ES-I3 (cell line): ENCODE results near the gene TOM1L2.

Experiments
- H3K36me3 ChIP-seq: 2 replicates; pipeline ENCODE4 v1.6.1; 2013; ENCODE audit warnings: mild to moderate bottlenecking, low read length, control low read depth, moderate library complexity; ENCODE audit not compliant: insufficient read depth
- H3K4me1 ChIP-seq: 2 replicates; pipeline ENCODE4 v1.6.1; 2013; ENCODE audit warnings: mild to moderate bottlenecking, control low read depth, low read length; ENCODE audit not compliant: insufficient read depth
- H3K9ac ChIP-seq: 2 replicates; pipeline ENCODE4 v1.6.1; 2013; ENCODE audit warnings: low read depth, mild to moderate bottlenecking, low read length, moderate library complexity
- H3K9me3 ChIP-seq: 2 replicates; pipeline ENCODE4 v1.6.1; 2013; ENCODE audit warnings: mild to moderate bottlenecking, low read length, moderate library complexity; ENCODE audit not compliant: control insufficient read depth, insufficient read depth

Gene TOM1L2

GRCh38 chr17:17832032-17832363 is 140.2 kb downstream of the TOM1L2 start:
- Histone ChIP-seq H3K9me3 (no peaks in the 10 kb centered on the region), H3K36me3 (no peaks in the 10 kb centered on the region), H3K9ac (no peak overlapping the region), H3K4me1 (peaks cover 7% of the 10 kb centered on the region)

DNA sequence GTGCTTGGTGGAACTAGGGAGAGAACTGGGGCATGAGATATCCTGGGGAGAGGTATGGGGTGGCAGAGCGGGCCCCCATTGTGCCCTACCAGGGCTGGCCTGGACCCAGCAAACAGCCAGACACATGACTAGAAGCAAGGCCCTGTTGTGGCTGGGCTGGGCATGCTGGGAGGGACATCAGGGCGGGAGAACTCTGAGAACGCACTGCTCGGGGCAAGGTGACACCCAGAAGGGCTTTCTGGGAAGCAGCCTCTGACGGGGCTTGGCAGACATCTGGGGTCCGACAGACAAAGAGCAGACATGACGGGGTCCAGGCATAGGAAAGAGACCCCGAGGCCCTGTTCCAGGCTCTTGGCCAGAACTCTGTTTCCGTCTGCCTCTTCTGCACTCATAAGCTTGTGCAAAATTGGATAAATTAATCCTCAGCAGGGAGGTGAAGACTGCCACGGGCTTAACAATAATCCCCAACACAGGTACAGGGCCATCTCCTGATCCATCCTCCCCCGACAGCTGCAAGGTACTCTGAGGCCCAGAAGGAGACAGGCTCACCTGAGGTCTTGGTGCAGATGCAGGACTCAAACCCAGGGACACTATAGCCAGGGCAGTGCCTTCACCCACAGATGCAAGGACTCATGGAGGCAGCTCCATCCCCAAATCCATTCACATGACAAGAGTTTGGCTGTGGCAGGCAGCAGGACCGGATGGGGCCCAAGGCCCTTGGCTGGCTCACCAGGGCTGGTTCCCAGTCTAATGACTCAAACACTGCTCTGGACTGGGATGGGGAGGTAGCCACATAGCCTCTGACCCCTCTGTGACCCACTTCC is 140.8 kb downstream of the TOM1L2 start:
- no peaks in the 10 kb centered on the region for H3K9me3 ChIP-seq
- H3K4me1 ChIP-seq: peaks cover 7% of the 10 kb centered on the region
- no peak overlapping the region for H3K9ac ChIP-seq

DNA sequence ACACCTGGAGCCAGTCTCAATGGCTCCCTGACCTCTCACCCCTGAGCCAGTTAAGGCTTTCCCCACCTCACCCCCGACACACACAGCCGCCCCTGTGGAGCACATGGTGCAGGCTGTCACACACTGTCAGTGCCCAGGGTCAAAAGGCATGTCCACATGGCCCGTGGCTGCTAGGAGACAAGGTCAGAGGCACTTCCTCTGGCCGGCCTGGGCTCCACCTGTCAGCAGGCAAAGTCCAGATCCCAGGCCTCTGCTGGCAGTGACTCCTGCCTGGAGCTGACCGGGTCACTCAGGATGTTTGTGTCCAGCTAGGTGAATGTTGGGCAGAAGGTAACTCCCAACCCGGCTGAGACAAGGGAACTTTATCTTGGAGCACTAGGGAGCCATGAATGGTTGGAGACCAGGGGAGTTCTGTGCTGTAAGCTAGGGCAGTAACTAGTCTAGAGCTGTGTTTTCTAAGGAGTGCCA is 141.4 kb downstream of the TOM1L2 start:
- Histone ChIP-seq H3K9ac (no peak overlapping the region), H3K4me1 (peaks cover 8% of the 10 kb centered on the region), H3K36me3 (no peaks in the 10 kb centered on the region), H3K9me3 (no peaks in the 10 kb centered on the region)

More for the DNA sequence above, 140.8 kb downstream of the TOM1L2 start:
- no peaks in the 10 kb centered on the region for H3K36me3 ChIP-seq

GRCh38 chr17:17830269-17830567 is 142.0 kb downstream of the TOM1L2 start:
- H3K36me3 ChIP-seq: no peaks in the 10 kb centered on the region
- H3K4me1 ChIP-seq: peaks cover 6% of the 10 kb centered on the region
- H3K9ac ChIP-seq: no peak overlapping the region
- H3K9me3 ChIP-seq: no peaks in the 10 kb centered on the region

DNA sequence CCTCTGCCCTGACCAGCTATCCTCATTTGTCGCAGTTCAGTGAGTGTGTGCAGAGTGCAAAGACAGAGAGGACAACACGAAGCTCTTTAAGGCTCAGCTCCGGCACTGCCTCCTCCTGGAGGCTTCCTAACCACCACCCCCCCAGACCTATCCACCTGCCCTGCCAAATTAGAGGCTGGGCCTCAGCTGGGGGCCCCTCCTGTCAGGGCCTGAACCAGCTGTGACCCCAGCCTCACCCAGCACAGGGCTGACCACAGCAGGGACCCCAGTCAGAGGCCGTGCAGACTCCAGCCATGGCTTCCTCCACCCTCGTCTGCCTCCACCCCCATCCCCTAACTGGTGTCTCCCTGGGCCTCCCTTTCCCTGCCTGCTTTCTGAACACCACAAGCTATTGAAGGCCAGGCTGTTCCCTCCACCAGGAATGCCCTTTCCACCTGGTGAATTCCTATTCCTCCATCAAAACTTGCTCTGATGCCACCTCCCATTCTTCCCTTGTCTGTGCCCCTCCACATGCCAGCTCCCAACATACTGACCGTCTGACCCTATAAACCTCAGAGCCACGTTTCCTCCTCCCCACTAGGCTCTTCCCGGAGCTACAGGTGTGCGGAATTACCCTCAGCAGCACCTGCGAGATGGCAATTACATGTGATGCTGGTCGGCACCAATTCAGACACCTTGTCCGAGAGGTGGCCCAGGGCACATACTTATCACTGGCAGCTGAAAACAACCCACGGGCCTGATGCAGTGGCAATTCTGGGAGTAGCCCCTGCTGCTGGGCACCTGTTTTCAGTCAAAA is 144.2 kb downstream of the TOM1L2 start:
- no peaks in the 10 kb centered on the region for H3K36me3 ChIP-seq
- H3K9me3 ChIP-seq: no peaks in the 10 kb centered on the region
- peaks cover 19% of the 10 kb centered on the region for H3K4me1 ChIP-seq
- no peak overlapping the region for H3K9ac ChIP-seq

GRCh38 chr17:17826942-17827785 is 145.0 kb downstream of the TOM1L2 start:
- H3K9ac ChIP-seq: no peak overlapping the region
- no peaks in the 10 kb centered on the region for H3K36me3 ChIP-seq

DNA sequence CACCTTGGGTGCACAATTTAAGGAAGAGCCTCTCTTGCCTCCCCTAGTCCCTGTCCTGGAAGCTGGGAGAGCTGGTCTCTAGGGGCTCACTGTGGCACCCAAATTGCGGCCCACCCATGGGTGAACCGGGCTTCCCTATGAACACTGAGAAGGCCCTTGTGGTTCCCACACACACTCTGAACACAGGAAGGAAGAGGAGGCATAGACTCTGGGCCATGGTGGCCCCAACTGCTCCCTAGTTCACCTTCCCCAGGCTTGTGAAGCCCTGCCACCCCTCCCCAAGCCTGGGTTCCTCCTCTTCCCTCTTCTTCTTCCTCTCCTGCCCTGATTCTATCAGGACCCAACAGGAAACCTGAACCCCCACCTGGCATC is 145.9 kb downstream of the TOM1L2 start:
- Histone ChIP-seq H3K9ac (no peak overlapping the region), H3K36me3 (no peaks in the 10 kb centered on the region), H3K4me1 (peaks cover 23% of the 10 kb centered on the region), H3K9me3 (no peaks in the 10 kb centered on the region)

More at GRCh38 chr17:17826942-17827785, 145.0 kb downstream of the TOM1L2 start:
- peaks cover 23% of the 10 kb centered on the region for H3K4me1 ChIP-seq
- H3K9me3 ChIP-seq: no peaks in the 10 kb centered on the region

DNA sequence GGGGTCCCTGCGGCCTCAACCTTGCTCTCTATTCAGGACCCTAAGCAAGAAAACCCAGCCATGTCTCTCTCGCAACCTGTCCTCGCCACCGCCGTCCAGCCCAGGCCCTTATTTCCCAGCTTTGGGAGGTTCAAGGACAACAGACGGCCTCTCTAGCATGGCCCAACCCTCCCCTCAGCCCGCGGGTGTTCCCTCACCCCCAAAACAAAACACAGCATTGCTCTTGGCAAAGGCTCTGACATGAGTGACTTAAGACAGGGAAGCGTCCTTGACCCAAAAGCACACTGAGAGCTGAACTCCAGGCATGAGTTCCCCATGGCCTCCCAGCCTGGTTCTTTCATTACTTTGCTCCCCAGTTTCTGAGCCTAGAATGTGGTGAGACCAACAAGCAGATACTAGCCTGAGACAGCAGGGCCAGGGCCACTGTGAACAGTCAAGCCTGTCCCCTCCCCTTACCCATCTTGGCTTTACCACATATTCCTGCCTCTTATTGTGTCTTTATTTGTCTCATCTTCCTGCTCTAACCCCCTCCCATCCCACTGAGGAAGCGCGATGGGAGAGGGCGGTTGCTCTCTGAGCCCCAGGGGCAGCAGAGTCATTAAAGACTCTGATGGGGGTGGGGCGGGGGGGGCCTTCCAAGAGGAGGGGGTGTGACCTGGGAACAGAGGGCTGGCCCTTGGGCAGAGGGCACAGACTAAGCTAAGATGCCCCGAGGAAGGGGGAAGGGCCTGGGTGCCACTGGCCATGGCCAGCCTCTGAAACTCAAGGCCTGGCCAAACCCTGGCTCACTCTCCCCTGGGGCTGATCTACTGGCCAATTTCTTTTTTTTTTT is 147.2 kb downstream of the TOM1L2 start:
- Histone ChIP-seq H3K36me3 (no peaks in the 10 kb centered on the region; the same call in 1 of the 2 replicates), H3K4me1 (peaks cover 30% of the 10 kb centered on the region), H3K9me3 (no peaks in the 10 kb centered on the region), H3K9ac (no peak overlapping the region)

DNA sequence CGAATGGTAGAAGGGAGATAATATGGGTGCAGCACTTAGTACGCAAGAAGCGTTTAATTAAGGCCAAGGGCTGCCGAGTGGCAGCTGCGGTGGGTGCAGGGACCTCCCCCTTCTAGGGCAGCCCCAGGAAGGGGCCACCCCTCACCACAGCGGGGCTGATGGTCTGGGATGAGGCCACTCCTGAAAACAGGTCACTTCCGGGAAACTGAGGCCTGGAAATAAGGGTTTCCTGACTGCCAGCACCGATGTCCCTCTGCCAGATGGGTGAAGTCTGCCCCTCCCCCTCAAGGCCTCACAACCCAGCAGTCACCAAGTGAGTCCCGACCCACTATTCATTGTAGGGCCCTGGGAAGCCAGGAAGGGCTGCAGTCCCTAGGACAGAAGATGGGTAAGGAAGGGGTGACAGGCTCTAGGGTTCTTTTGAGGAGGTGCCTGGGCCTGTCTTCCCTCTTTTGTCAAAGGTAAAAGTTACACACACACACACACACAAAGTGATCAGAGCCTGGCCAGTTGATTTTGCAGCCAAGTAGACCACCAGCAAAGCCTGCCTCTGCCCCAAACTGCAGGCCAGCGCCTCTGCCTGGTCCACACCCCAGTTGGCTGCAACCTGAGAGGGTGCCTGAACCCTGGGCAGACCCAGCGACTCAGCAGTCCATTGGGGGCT is 147.9 kb downstream of the TOM1L2 start:
- Histone ChIP-seq H3K4me1 (peaks cover 34% of the 10 kb centered on the region), H3K36me3 (no peaks in the 10 kb centered on the region; the same call in 1 of the 2 replicates), H3K9ac (peak overlapping the region; percentile 37; the same call in 1 of the 2 replicates), H3K9me3 (no peaks in the 10 kb centered on the region)

GRCh38 chr17:17823433-17824118 is 148.6 kb downstream of the TOM1L2 start:
- Histone ChIP-seq H3K9ac (peak overlapping the region; percentile 37; the same call in 1 of the 2 replicates), H3K4me1 (peaks cover 34% of the 10 kb centered on the region), H3K9me3 (no peaks in the 10 kb centered on the region), H3K36me3 (no peaks in the 10 kb centered on the region; the same call in 1 of the 2 replicates)

DNA sequence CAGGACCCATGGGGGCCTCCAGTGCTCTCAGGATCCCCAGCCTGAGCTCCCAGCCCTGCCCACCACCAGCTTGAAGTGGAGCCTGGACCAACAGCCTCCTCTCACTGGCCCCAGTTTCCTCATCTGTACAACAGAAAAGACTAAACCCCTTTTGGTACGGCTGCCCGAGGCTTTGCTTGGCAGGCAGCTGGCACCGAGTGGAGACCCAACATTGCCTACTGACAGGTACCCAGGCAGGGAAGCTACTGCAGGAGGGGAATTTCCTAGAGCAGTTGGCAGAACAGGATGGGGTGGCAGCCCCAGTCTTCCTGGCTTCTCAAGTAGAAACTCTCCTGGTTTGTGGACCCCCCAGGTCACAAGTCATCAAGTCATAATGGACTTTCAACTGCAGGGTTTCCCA is 149.6 kb downstream of the TOM1L2 start:
- peaks cover 34% of the 10 kb centered on the region for H3K4me1 ChIP-seq
- H3K9me3 ChIP-seq: no peaks in the 10 kb centered on the region
- H3K9ac ChIP-seq: no peak overlapping the region
- no peaks in the 10 kb centered on the region; the same call in 1 of the 2 replicates for H3K36me3 ChIP-seq

GRCh38 chr17:17822189-17822588 is 150.0 kb downstream of the TOM1L2 start:
- H3K4me1 ChIP-seq: peaks cover 34% of the 10 kb centered on the region
- H3K9ac ChIP-seq: no peak overlapping the region
- no peaks in the 10 kb centered on the region for H3K9me3 ChIP-seq
- no peaks in the 10 kb centered on the region; the same call in 1 of the 2 replicates for H3K36me3 ChIP-seq
